HepG2 (cell line): ENCODE measurements around the gene APCDD1L. TPM values are rescaled to one million over a fixed set of nuclear protein-coding genes. Genes with fewer than 3 reads are reported as not detected.

Experiments
- ATAC-seq: fragments of 200-7000 bp; cut with Tn5 transposase; 3 replicates; pipeline ENCODE4 v1.9.1; 2020; ENCODE audit warnings: mild to moderate bottlenecking, moderate library complexity
- BruUV-seq: library from RNA; stranded (reverse); fragments of 400-500 nt; replicated peaks from 2 replicates; lab custom pipeline; 2021; lab: Mats Ljungman, UMichigan
- CTCF ChIA-PET: fragments of 300-600 bp; formaldehyde crosslinking; extraction: SDS; loops from one replicate; lab custom pipeline; 2021; ENCODE audit warnings: low total read pairs, inconsistent platforms, low intra/inter-chr PET ratio; lab: Yijun Ruan, JAX
- POLR2A ChIA-PET: fragments of 350-600 bp; sonication (Branson Sonifier 250); formaldehyde crosslinking; loops from one replicate; lab custom pipeline; 2020; ENCODE audit warnings: antibody characterized with exemption, inconsistent platforms; lab: Yijun Ruan, JAX
- DNase-seq: peaks from one replicate; pipeline ENCODE4 v3.0.0-alpha.2; 2015; ENCODE audit warnings: low spot score
- FAIRE-seq: peaks from 3 replicates; lab custom pipeline; 2011; peaks lifted over from hg19 to GRCh38; lab: Jason Lieb, UNC
- H2AFZ ChIP-seq: one replicate; pipeline ENCODE4 v1.6.1; 2011; ENCODE audit warnings: low read length, inconsistent platforms
- H3K27ac ChIP-seq: fragments of 300-600 bp; 3 replicates; pipeline ENCODE4 v1.8.0; 2011; ENCODE audit warnings: mixed run types, mild to moderate bottlenecking, mixed read lengths, low read length, inconsistent platforms; ENCODE audit not compliant: insufficient read depth; ENCODE audit errors: extremely low read length
- H3K27me3 ChIP-seq, 2 experiments: fragments of 200-600 bp in 1 of 2; 2 replicates in 1 of 2; 3 replicates in 1 of 2; pipeline versions ENCODE4 v1.6.0 to v1.8.0; 2011; ENCODE audit warnings: low read length in 2 of 2, mild to moderate bottlenecking in 2 of 2, moderate library complexity in 2 of 2, inconsistent platforms in 1 of 2; ENCODE audit not compliant: insufficient read depth in 2 of 2, control insufficient read depth in 1 of 2
- H3K36me3 ChIP-seq, 2 experiments: fragments of 200-600 bp in 1 of 2; replicated peaks in 1 of 2; 2 replicates in 1 of 2; 3 replicates in 1 of 2; pipeline versions ENCODE4 v1.5.1 to v1.8.0; 2011; ENCODE audit warnings: low read length in 2 of 2, inconsistent platforms in 1 of 2; ENCODE audit not compliant: insufficient read depth in 2 of 2, control insufficient read depth in 1 of 2
- H3K4me1 ChIP-seq: 2 replicates; pipeline ENCODE4 v1.5.1; 2012; ENCODE audit warnings: low read length, inconsistent platforms; ENCODE audit not compliant: insufficient read depth
- H3K4me2 ChIP-seq: 2 replicates; pipeline ENCODE4 v1.6.0; 2011; ENCODE audit warnings: low read depth, low read length, inconsistent platforms
- H3K4me3 ChIP-seq, 3 experiments: fragments of 200-600 bp in 1 of 3; sonication (generic), shearing (Covaris generic) in 1 of 3; replicated peaks in 1 of 3; 2 replicates each; pipeline ENCODE4 v1.5.1; 2011 to 2016; ENCODE audit warnings: low read length in 3 of 3, inconsistent platforms in 2 of 3, low read depth in 2 of 3, mild to moderate bottlenecking in 2 of 3, control low read depth in 1 of 3, mixed read lengths in 1 of 3; ENCODE audit not compliant: insufficient read depth in 1 of 3
- H3K79me2 ChIP-seq: one replicate; pipeline ENCODE4 v1.6.1; 2011; ENCODE audit warnings: low read length, inconsistent platforms; ENCODE audit not compliant: insufficient read depth
- H3K9ac ChIP-seq: 2 replicates; pipeline ENCODE4 v1.6.0; 2011; ENCODE audit warnings: mild to moderate bottlenecking, low read depth, low read length, inconsistent platforms; ENCODE audit not compliant: insufficient read depth
- H3K9me3 ChIP-seq: 2 replicates; pipeline ENCODE4 v1.5.1; 2012; ENCODE audit warnings: mild to moderate bottlenecking, low read length
- H4K20me1 ChIP-seq: 2 replicates; pipeline ENCODE4 v1.6.0; 2011; ENCODE audit warnings: inconsistent platforms, mild to moderate bottlenecking, low read length, moderate library complexity; ENCODE audit not compliant: insufficient read depth
- CENPT ChIP-seq: sonication (generic); formaldehyde crosslinking; IDR thresholded peaks from 2 replicates; pipeline ENCODE4 v1.8.0; 2022; ENCODE audit warnings: low read depth, mild to moderate bottlenecking, moderate library complexity, missing genetic modification reagents
- JARID2 ChIP-seq: sonication (generic); formaldehyde crosslinking; IDR thresholded peaks from 2 replicates; pipeline ENCODE4 v1.8.1; 2023; ENCODE audit warnings: missing genetic modification reagents, inconsistent platforms; ENCODE audit not compliant: insufficient replicate concordance
- MED13 ChIP-seq: sonication (generic); formaldehyde crosslinking; IDR thresholded peaks from 2 replicates; pipeline ENCODE4 v1.5.0; 2020; ENCODE audit warnings: missing genetic modification reagents
- SP1 ChIP-seq, 2 experiments: fragments of 450-650 bp in 1 of 2; sonication (generic) in 1 of 2; formaldehyde crosslinking in 1 of 2; IDR thresholded peaks; 2 replicates each; pipeline versions ENCODE4 v1.4.0 to v1.6.1; 2016 to 2020; ENCODE audit warnings: missing genetic modification reagents in 1 of 2
- TRIM24 ChIP-seq: sonication (generic); formaldehyde crosslinking; IDR thresholded peaks from 2 replicates; pipeline ENCODE4 v1.8.0; 2022; ENCODE audit warnings: mild to moderate bottlenecking, missing genetic modification reagents
- ZEB1 ChIP-seq: IDR thresholded peaks from 2 replicates; pipeline ENCODE4 v1.6.1; 2012; ENCODE audit warnings: mild to moderate bottlenecking, low read depth, inconsistent platforms; ENCODE audit not compliant: insufficient replicate concordance
- ZNF136 ChIP-seq: sonication (generic); formaldehyde crosslinking; IDR thresholded peaks from 2 replicates; pipeline ENCODE4 v1.8.1; 2022; ENCODE audit warnings: low read depth, mild to moderate bottlenecking, moderate library complexity, missing genetic modification reagents
- ZNF747 ChIP-seq: sonication (generic); formaldehyde crosslinking; IDR thresholded peaks from 2 replicates; pipeline ENCODE4 v1.8.1; 2023; ENCODE audit warnings: missing genetic modification reagents, mild to moderate bottlenecking, borderline replicate concordance
- WGBS: methylation state at CpG from one replicate; pipeline ENCODE4 v1.1.6; 2017; ENCODE audit warnings: low lambda C conversion rate; 5-methylcytosine and 5-hydroxymethylcytosine counted together
- in situ Hi-C: cut with HindIII; loops from 2 replicates; pipeline ENCODE4 v1.10.0; 2017; ENCODE audit warnings: low pct_unique_long_range_greater_than_20kb; ENCODE audit not compliant: extremely low pct_ligation_motif_present
- intact Hi-C: fragments of 100-400 bp; cut with micrococcal nuclease; formaldehyde crosslinking; loops from one replicate; pipeline ENCODE4 v1.10.0; 2022; ENCODE audit not compliant: unreplicated experiment
- polyA plus RNA-seq, 8 experiments: library from polyadenylated mRNA; depleted of rRNA in 3 of 8; stranded (reverse) in 7 of 8; unstranded in 1 of 8; fragments of >200 nt; fragmentation: Illumina TruSeq in 4 of 8; extraction: Trizol in 4 of 8; gene quantifications; 2 replicates each; pipeline versions ENCODE4 v1.2.1 to v1.2.3, GENCODE V29; 2011 to 2016; ENCODE audit warnings: low read depth in 4 of 8, missing spikeins in 1 of 8, mixed read lengths in 1 of 8; ENCODE audit not compliant: insufficient read depth in 1 of 8
- total RNA-seq, 5 experiments: library from RNA; depleted of rRNA; stranded (reverse); fragments of >200 nt; fragmentation: Illumina TruSeq; extraction: Trizol; gene quantifications; 2 replicates each; pipeline ENCODE4 v1.2.3, GENCODE V29; 2016; ENCODE audit warnings: low read depth in 1 of 5
- TF ChIP-seq, protein P1 (sequence below): sonication (generic); formaldehyde crosslinking; IDR thresholded peaks from 2 replicates; pipeline ENCODE4 v1.8.0; 2022; ENCODE audit warnings: missing genetic modification reagents, low read depth, mild to moderate bottlenecking, borderline replicate concordance
- TF ChIP-seq, protein P2 (sequence below), 2 experiments: fragments of 450-650 bp in 1 of 2; sonication (generic) in 1 of 2; formaldehyde crosslinking in 1 of 2; IDR thresholded peaks; 2 replicates each; pipeline versions ENCODE4 v1.6.1 to v1.8.0; 2016 to 2022; ENCODE audit warnings: antibody characterized with exemption in 1 of 2, mild to moderate bottlenecking in 1 of 2, missing genetic modification reagents in 1 of 2
- TF ChIP-seq, protein P3 (sequence below): sonication (generic); formaldehyde crosslinking; IDR thresholded peaks from 2 replicates; pipeline ENCODE4 v1.4.0; 2020; ENCODE audit warnings: mild to moderate bottlenecking, low read depth, missing genetic modification reagents
- TF ChIP-seq, protein P4 (sequence below): fragments of 450-650 bp; IDR thresholded peaks from 2 replicates; pipeline ENCODE4 v1.6.1; 2017

The APCDD1L gene
- total and polyA plus RNA-seq, 2 of the 13 experiments (the other 11 are each of a cell fraction or from before 2014, with no cell fraction given), result not detected

DNA sequence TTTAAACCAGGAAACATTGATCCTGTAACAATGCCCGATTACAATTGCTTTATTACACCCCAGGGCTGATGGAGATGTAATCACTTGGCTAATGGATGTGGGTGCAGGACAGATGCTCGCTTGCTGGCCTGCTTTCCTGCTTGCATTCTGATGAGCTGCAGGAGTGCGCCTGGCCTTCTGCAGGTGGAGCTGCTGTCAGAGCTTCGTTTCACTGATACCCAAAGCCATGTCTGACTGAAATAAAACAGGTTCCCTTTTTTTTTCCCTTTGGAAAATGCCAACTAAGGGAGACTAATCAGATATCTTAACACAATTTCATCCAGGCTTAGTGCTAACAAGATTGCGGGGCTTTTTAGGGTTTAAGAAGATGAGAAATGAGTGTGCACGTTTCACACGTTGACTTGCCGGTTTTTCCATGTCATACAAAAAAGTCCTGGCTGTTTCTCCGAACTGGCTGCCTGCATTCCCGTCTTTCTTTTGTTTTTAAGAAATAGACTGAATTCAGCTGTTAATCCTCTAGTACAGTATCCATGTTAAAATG is 65.4 kb downstream of the APCDD1L start:
- CTCF ChIA-PET, result interaction anchor here (3.8 kb wide), 1 partner anchor 202 kb away, joined by 43 read pairs; no protein-coding TSS in a partner anchor
- Histone ChIP-seq H4K20me1 (no peaks in the 10 kb centered on the region; the same call in 1 of the 2 replicates), H2AFZ (no peak overlapping the region), H3K9me3 (peaks cover 8% of the 10 kb centered on the region; the same call in 1 of the 2 replicates), H3K4me3 (no peak overlapping the region), H3K4me2 (no peak overlapping the region), H3K79me2 (no peaks in the 10 kb centered on the region), H3K9ac (no peak overlapping the region), H3K27ac (no peak overlapping the region), H3K27me3 (no peaks in the 10 kb centered on the region), H3K36me3 (peaks cover 11 to 26% of the 10 kb centered on the region in 2 experiments; a peak in 4 of 5 replicates), H3K4me1 (no peaks in the 10 kb centered on the region)
- no TSS peak for BruUV-seq
- no peak for FAIRE-seq
- POLR2A ChIA-PET, result no interaction called here
- ATAC-seq, result no peak
- intact Hi-C loops (no loop called here), in situ Hi-C loops (loop anchor here (5.0 kb wide), 1 partner anchor 202 kb away; no protein-coding TSS in a partner anchor)
- WGBS, result 96% methylated on average over 10 of the region's 10 CpGs
- no peak for DNase-seq
- TF ChIP-seq ZNF136 (CRISPR knock-in tag), result no peak
- TF ChIP-seq, protein P1, sequence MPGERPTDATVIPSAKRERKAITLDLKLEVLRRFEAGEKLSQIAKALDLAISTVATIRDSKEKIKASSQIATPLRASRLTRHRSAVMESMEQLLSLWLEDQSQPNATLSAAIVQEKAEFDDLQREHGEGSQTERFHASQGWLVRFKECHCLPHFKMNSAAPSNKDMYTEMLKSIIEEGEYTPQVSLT (CRISPR knock-in tag), result no peak
- TF ChIP-seq, protein P2, sequence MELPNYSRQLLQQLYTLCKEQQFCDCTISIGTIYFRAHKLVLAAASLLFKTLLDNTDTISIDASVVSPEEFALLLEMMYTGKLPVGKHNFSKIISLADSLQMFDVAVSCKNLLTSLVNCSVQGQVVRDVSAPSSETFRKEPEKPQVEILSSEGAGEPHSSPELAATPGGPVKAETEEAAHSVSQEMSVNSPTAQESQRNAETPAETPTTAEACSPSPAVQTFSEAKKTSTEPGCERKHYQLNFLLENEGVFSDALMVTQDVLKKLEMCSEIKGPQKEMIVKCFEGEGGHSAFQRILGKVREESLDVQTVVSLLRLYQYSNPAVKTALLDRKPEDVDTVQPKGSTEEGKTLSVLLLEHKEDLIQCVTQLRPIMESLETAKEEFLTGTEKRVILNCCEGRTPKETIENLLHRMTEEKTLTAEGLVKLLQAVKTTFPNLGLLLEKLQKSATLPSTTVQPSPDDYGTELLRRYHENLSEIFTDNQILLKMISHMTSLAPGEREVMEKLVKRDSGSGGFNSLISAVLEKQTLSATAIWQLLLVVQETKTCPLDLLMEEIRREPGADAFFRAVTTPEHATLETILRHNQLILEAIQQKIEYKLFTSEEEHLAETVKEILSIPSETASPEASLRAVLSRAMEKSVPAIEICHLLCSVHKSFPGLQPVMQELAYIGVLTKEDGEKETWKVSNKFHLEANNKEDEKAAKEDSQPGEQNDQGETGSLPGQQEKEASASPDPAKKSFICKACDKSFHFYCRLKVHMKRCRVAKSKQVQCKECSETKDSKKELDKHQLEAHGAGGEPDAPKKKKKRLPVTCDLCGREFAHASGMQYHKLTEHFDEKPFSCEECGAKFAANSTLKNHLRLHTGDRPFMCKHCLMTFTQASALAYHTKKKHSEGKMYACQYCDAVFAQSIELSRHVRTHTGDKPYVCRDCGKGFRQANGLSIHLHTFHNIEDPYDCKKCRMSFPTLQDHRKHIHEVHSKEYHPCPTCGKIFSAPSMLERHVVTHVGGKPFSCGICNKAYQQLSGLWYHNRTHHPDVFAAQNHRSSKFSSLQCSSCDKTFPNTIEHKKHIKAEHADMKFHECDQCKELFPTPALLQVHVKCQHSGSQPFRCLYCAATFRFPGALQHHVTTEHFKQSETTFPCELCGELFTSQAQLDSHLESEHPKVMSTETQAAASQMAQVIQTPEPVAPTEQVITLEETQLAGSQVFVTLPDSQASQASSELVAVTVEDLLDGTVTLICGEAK (IDR thresholded peaks at IDR 0.05), result no peak
- TF ChIP-seq, protein P2 (CRISPR knock-in tag; IDR thresholded peaks at IDR 0.05), result no peak
- TF ChIP-seq, protein P3, sequence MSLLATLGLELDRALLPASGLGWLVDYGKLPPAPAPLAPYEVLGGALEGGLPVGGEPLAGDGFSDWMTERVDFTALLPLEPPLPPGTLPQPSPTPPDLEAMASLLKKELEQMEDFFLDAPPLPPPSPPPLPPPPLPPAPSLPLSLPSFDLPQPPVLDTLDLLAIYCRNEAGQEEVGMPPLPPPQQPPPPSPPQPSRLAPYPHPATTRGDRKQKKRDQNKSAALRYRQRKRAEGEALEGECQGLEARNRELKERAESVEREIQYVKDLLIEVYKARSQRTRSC (CRISPR knock-in tag), result no peak
- TF ChIP-seq CENPT, result no peak
- TF ChIP-seq ZEB1, result no peak
- no peak for TF ChIP-seq TRIM24 (CRISPR knock-in tag)
- no peak for TF ChIP-seq MED13 (CRISPR knock-in tag)
- TF ChIP-seq, protein P4, sequence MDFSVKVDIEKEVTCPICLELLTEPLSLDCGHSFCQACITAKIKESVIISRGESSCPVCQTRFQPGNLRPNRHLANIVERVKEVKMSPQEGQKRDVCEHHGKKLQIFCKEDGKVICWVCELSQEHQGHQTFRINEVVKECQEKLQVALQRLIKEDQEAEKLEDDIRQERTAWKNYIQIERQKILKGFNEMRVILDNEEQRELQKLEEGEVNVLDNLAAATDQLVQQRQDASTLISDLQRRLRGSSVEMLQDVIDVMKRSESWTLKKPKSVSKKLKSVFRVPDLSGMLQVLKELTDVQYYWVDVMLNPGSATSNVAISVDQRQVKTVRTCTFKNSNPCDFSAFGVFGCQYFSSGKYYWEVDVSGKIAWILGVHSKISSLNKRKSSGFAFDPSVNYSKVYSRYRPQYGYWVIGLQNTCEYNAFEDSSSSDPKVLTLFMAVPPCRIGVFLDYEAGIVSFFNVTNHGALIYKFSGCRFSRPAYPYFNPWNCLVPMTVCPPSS, result no peak
- TF ChIP-seq ZNF747 (CRISPR knock-in tag), result no peak
- no peak for TF ChIP-seq SP1 (IDR thresholded peaks at IDR 0.05)
- no peak for TF ChIP-seq SP1 (CRISPR knock-in tag; IDR thresholded peaks at IDR 0.05)
- TF ChIP-seq JARID2 (CRISPR knock-in tag), result no peak
